ENCODE measurements around the gene MT1M.
A peak's percentile ranks its signal among the peaks of the same experiment; 100 is the strongest.

Gene MT1M

GRCh38 chr16:56679818-56680217 lies 47.4 kb downstream of the MT1M start:
- no peak for DNase-seq

- peak; percentile 77 for DNase-seq
Observed at GRCh38 chr16:56681939-56682702, 49.7 kb downstream of the MT1M start, which contains the start of gene MT1X. MT1X (plus strand) TSS chr16:56682470; CDS start chr16:56682541, 71 bp downstream.

- DNase-seq: no peak
Observed at GRCh38 chr16:56682703-56683397, 50.4 kb downstream of the MT1M start.
